GM12872 (cell line): ENCODE measurements around the gene ATP5PO.

Source experiments
- TF ChIP-seq, protein P1 (sequence below): IDR thresholded peaks from 3 replicates; pipeline ENCODE4 v1.5.1; 2011; ENCODE audit warnings: low read depth, mild to moderate bottlenecking, low read length, moderate library complexity; ENCODE audit not compliant: insufficient read depth

ATP5PO gene

DNA sequence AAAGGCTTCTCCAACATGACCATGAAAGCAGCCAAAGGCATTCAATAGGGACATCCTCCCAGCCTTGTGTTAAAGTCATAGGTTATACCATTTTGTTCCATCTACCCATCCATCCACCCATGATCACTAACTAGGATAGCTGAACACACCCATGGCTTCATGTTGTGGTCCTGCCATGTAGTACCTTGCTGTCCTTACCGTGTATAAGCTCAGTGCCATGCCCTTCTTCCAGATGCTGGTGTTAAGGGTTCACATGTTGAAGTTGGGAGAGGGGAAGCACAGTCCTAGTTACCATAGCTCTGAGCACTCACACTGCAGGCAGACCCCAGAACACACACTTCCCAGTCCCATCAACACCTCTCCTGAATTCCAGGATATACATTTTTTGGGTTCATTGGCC is 51.5 kb downstream of the ATP5PO start:
- TF ChIP-seq, protein P1, sequence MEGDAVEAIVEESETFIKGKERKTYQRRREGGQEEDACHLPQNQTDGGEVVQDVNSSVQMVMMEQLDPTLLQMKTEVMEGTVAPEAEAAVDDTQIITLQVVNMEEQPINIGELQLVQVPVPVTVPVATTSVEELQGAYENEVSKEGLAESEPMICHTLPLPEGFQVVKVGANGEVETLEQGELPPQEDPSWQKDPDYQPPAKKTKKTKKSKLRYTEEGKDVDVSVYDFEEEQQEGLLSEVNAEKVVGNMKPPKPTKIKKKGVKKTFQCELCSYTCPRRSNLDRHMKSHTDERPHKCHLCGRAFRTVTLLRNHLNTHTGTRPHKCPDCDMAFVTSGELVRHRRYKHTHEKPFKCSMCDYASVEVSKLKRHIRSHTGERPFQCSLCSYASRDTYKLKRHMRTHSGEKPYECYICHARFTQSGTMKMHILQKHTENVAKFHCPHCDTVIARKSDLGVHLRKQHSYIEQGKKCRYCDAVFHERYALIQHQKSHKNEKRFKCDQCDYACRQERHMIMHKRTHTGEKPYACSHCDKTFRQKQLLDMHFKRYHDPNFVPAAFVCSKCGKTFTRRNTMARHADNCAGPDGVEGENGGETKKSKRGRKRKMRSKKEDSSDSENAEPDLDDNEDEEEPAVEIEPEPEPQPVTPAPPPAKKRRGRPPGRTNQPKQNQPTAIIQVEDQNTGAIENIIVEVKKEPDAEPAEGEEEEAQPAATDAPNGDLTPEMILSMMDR: no peak

DNA sequence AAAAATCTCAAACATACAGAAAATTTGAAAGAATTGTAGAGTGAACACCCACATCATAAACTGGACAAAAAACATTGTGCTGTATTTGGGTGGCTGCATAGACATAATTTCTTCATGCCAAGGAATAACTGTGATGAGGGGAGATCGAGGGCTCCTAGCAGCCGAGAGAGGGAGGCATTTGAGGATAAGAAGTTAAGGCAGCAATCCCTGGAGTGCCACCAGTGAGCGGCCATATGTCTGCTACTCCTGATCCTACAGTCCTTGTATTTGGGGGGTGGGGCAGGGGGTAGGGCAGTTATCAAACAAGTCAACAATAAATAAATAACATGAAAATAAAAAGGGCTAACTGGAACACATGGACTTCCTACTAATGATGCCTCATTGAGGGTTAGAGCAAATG is 54.5 kb downstream of the ATP5PO start:
- TF ChIP-seq, protein P1: no peak

- TF ChIP-seq, protein P1: no peak
Measured at GRCh38 chr21:33860332-33860879, 55.2 kb downstream of the ATP5PO start.

DNA sequence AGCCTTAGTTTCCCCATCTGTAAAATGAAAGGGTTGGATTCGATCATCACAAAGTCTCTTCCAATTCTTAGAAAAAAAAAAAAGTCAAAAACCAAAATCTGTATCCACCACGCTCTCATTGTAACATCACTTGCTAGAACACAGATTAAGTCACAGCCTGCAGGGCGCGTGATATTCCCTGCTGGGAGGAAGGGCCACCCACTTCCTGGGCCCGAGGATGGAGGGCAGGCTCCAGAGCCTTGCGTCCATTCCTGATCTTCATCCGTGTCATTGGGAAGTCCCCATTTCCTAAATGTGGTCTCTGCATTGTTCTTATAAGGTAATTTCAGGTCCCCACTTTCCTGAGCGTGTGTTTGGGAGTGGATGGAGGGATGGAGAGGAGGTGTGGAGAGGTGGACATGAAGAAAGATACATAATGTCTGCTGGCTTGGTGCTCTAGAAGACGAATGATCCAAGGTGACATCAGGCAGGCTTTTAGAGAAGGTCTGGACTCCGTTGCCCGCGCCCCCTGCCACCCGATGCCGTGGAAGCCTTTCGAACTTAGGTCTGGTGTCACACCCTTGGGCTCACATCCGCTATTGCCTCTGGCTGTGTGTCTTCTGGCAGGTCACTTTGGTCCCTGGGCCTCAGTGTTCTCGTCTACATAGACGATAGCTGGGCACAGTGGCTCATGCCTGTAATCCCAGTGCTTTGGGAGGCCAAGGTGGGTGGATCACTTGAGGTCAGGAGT is 56.1 kb downstream of the ATP5PO start:
- TF ChIP-seq, protein P1: no peak

GRCh38 chr21:33858667-33859372 is 56.8 kb downstream of the ATP5PO start:
- TF ChIP-seq, protein P1: no peak

DNA sequence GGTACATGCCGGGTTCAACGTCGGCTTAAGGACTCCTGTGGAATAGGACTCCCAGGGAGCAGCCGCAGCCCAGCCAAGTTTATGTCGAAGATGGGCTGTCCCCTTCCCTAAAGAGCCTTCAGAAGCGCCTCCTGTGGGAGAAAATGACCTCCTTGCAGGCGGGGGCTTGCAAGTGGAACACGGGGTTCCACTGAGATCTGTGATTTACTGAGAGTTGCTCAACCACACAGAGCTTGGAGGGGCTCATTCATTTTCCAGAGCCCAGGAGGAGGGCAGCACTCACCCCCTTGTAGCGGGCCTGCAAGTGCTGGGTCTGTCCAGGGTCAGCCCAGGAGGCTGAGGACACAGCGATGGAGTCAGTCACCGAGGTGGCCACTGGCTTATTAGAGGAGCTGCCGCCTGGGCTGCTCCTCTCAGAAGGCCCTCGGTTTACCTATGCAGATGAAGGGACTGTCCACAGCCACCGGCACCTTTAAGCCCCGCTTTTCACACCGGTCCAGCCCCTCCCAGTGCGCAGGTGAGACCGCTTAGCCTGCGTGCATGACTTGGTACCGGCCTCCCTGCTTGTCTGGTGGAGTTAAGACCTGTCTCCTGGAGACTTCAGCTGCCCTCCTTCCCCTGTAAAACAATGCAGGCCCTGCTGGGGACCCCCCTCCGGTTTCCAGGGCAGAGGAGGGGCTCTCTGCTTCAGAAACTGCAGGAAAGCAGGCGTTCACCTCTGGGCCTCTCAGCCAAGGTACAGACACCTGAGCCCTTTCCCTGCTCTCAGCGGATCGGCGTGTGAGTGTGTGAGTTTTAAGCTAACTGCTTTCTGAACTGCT is 57.5 kb downstream of the ATP5PO start:
- TF ChIP-seq, protein P1: no peak
